ENCODE measurements around the gene NFATC1.

Gene NFATC1

DNA sequence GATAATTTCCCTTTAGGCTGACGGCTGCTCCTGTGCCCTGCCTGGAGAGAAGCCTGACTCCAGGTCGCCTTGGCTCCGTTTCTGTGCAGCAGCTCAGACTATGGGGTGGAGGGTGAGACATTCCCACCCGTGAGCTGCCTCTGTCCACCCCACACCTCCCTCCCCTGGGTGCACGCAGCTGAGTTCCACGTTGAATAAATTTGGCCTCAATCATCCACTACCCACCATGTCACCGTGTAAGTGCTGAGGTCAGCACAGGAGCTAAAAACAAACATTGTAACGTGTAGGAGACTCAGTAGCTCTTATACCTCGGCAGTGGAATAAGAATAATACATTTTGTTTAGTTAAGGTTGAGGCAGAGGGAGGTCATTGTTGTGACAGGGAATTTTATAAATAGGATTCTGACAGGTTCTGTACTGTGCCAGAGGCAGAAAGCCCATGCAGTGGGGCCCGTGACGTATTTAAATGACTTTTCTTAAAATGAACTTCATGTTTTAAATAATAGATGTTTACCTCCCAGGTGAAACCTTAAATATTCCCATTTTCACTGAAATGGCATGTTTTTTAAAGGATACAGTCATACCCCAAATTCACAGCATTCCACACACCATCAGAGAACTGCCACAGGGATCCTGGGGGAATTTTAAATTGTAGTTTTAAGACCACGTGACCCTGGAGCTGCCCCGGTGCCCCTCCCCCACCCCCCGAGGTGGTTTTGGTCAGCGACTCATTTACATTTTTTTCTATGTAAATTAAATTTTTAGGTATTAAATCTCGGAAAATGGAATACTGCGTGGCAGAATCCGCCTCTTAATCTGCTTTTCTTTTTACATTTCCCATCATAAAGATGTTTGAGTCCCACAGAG is 50.2 kb downstream of the NFATC1 start:
- no peak for DNase-seq

DNA sequence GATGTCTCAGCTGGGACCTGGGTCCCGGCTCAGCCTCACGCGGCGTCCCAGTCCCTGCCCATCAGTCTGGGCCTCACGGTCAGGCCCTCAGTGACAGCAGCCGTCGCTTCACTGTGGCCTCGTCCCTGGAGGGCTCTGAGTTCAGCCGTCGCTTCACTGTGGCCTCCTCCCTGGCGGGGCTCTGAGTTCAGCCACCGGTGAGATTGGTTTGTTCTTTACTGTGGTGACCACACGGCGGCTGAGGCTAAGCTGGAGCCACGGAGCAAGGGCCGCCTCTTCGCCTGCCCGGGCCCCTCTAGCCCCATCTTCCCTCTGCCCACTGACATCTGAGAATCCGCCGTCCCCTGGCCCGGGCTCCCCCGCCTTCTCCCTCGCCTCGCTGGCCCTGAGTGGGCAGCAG is 51.2 kb downstream of the NFATC1 start:
- DNase-seq = no peak

DNA sequence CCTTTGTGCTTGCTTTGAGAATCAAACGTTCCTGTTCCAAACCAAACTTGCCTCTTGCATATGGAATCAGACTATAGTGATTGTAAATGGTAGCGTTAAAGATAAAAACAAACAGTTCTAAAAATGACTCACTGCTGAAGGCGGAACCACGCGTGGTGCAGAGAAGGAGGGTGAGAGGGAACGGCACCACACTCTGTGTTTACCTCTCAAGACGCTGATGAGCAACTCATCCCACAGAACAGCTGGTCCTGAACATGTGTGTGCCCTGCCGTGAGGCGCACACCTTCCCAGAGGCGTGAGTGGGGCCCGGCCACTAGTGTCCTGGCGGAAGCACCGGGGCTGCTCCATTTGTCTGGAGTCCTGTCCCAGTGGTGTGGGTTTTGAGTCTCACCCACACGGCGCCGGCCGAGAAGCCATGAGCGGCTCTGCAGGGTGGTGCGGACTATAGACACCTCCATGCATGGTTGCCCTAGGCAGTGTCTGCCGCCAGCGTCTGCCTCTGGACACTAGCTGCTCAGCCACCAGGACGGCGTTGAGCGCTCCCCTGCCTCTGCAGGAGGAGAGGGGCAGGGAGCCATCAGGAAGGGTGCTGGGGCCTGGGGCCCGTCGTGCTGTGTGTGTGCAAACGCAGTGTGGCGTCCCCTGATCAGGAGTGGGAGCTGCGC is 52.1 kb downstream of the NFATC1 start:
- DNase-seq = no peak

DNA sequence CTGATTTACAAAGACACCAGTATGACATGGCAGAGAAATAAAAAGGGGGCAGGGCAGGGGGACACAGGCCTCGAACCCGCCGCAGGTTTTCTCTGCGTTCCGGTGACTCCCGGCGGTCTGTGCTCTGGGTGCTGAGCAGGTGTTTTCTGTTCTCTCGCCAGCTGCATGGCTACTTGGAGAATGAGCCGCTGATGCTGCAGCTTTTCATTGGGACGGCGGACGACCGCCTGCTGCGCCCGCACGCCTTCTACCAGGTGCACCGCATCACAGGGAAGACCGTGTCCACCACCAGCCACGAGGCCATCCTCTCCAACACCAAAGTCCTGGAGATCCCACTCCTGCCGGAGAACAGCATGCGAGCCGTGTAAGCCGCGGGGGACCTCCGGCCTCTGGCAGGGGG is 52.9 kb downstream of the NFATC1 start:
- DNase-seq = no peak

DNA sequence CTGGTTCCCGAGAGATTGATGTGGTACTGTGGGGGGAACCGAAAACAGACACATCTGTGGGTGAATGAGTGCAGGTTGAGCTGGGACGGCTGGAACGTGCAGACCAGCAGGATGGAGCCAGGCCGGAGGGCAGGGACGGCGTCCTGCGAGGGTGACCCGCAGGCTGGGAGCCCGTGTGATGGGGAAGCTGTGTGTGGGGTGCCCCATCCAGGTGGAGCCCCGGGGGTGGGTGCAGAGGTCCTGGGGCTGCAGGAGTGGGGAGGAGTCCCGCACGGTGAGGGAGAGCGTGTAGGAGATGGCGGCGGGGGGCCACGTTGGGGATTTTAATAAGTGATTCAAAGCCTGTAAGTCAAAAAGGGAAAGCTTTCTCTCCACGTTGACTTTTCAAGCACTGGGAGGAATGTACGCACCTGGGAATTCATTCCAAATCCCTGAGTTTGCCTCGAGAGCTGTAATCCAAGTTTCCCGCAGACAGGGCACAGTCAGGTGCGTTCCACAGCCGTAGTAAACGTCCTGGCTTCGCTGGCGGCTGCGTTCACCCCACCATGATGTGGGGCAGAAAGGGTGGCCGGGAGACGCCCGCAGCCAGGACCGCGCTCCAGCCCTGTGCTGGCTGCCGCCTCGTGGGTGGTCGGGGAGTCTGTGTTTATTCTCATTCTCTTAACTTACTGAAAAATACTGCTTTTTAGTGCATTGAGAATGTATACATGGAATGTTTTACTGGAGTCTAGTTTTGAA is 54.0 kb downstream of the NFATC1 start:
- DNase-seq = no peak

DNA sequence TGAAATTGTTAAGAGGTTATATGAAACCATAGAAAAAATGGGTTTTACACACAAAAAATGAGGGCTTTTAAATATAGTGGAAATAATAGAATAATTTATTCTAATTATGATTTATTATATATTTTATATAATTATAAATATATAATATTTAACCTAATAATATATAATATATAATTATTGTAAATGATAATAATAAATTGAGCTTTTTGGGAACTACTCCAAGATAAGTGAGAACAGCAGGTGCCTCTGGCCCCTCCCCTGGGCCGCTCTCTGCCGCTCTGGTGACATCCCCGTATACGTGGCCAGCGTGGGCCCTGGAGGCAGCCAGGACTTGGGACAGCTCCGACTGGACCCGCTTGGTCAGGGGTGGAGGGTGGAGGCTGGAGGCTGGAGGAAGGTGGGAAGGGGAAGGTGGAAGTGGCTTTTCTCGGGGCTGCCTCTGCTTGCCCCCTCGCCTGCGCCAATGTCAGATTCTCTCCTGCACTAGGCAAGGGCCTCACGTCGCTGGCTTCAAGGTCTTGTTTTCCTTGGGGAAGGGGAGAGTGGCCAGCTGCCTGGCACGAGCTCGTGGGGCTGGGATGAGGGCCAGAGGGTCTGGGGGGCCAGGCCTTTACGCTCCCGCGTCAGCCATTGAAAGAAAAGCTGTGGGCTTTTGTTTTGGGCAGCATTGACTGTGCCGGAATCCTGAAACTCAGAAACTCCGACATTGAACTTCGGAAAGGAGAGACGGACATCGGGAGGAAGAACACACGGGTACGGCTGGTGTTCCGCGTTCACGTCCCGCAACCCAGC is 54.8 kb downstream of the NFATC1 start:
- no peak for DNase-seq

DNA sequence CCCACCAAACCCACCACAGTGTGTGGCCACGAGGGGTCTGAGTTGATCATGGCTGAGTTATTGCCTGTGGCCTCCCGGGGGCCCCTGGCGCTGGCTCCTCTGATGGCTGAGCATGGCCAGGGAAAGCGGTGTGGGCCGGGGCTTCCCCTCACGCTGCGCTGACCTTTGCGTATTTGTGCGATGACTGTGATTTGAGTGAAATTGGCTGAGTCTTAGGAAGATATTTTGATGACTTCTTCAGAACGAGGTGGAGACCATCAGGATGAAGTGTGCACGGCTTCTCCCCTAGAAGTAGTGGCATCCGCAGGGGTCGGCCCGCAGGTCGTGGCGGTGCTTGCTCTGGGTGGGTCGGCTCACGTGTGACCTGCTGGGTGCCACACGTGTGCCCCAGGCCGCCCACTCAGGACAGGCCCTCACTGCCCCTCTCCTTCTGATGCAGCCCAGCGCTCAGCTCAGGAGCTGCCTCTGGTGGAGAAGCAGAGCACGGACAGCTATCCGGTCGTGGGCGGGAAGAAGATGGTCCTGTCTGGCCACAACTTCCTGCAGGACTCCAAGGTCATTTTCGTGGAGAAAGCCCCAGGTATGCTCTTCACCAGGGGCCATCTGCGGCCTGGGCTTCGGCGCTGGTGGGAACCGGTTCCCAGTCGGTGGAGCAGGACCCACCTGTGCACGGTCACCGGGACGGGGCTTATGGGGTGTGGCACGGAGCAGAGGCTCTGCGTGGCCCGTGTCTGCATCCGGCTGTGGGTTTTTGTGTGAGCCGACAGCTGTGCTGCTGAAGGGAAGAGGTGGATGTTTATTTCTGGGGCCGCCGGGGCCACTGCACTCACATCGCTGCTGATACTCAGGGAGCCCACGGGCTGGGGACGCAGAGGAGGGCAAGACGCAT is 55.8 kb downstream of the NFATC1 start:
- no peak for DNase-seq

DNA sequence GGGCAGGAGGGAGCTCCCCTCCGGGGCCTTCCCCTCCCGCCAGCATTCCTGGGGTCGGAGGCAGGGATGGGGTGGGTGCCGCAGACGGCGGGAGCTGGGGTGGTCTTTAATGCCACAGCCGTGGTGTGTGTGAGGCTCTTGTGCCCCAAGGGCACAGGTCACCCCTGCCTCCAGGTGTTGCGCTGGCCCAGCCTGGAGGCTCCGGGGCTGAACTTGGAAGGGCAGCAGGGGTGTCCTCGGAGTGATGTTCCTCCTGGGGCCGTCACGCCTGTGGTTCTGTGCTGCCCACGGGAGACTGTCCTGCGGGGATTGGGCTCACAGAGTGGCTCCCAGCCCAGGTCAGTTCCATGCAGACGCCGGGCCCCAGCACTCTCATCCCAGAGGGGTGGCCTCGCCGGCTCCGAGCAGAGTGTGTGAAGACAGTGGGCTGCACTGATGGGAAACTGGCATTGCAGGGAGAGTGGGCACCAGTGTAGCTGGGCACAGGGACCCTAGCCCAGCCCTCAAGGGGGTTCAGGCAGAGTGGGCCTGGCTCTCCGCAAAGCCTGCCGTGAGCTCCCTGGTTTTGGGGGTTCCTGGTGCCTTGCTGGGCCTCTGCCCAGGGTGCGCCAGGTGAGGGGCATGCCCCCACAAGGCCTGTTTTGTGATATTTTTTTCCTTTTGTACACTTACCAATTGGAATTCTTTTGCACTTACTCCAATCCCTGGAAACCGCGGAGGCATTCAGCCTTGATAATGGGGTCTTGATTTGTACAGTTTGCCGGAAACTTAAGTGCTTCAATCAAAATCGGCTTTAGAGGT is 56.7 kb downstream of the NFATC1 start:
- DNase-seq = no peak

DNA sequence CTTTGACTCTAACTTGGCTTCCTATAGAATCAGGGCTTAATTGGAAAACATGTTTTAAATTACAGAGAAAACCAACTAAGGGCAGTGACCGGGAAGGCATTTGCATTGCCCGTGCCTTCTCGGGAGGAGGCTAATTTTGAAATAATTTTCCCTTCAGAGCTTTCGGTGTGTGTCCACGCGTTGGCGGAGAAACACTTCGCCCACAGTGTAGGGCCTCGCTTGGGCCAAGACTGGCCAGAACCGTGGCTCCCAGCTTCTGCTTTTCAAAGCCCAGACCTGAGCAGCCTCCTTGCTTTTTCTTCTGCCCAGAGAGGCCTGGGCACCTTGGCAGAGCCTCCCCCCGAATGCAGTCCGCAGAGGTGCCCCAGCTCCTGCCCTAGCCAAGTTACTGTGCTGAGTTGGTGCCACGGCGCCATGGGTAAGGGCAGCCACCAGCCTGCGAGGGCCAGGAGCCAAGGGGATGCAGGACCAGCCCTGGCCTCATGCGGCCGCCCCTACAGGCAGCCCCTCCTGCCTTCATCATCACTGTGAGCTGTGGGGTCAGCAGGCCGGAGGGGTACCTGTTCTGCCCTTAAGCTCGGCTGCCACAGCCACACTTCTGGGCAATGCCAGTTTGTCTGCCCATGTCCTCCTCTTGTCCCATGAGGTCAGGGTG is 57.4 kb downstream of the NFATC1 start:
- DNase-seq = no peak

DNA sequence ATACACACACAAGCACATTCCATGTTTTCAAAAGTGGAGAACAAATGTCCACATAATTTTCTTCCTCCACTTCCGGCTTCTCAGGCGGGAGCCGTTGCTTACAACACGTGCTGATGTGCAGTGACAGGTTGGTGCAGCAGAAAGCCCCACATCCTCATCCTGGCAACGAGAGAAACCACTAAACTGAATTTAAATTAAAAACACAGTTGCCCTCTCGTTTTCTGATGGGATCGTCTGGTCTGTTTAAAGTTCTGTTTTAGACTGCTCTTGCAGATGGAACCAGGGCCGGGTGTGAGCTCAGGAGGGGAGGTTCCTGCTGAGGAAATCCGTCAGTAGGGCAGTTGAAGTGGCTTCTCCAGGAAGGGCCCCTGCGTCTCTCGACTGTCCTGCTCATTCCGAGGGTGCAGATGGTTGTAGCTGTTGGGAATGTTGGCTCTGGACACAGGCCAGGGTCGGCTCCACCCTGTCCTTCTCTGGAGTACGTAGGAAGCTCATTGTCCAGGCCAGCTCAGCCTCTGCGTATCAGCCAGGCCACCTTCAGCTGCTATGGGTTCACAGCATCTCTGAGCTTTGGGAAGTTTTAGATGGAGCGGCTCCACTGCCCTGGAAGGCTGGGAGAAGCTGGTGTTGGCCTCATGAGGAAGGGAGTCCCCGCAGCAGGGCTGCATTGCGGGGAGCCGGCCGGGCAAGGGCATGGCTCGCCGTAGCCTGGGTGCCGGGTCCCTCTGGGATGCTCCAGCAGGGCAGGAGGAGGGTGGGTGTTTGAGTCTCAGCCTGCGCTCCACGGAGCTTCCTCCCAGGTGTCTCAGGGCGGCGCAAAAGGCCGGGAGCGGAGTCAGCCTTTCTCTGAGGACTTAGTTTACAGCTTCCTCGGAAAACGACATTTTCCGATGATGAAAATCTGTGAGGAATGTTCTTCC is 58.3 kb downstream of the NFATC1 start:
- no peak for DNase-seq

DNA sequence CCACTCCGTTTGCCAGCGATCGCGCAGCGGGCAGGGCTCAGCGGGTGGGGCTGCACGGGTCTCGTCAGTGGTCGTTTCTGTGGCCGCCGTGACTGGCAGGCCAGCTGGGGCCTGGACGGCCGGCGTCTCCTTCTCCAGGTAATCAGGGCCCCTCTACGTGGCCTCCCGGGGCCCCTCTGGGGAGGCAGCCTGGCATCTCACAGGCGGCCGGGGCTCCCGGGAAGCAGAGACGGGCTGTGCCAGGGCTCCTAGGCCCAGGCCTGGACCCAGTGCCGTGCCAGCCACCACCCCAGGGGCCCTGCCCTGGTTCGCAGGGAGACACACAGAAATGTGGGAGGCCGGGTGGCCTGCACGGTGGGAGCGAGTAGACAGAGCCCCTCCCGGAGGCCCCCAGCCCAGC is 59.5 kb downstream of the NFATC1 start:
- DNase-seq = no peak

DNA sequence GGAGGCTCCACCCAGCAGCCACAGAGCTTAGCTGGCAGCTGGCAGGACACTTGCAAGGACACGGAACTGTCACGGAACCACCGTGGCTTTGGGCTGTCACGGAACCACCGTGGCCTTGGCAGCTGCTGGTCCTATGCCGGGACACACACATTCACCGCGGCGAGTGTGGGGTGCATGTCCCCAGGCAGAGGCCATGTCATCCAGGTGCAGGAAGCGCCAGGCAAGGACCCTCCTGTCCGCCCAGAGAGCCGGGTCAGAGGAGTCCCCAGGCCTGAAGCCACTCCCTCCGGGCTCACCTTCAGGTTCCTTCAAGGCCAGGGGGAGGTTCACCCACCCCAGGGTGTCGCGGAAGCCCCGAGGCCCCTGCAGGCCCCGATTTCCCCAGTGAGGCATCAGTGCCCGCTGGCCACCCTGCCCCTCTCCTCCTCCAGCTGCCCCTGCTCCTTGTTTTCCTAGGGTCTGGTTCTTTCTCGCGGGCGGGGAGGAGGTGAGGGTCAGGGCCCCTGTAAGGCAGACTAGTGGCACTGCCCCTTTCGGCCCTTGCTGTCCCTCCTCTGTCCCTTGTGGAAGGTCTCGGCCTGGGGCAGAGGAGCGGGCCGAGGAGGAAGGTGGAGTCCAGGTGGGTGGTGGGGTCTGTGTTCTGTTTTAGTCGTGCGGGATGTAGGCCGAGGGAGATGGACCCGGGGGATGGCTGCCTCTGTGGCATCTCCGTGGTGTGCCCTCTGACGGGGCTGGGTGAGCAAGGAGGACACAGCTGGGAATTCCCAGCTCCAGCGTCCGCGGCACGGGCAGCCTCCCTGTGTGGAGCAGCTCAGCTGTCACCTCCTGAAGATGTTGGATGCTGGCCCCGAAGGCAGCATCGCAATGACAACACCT is 60.6 kb downstream of the NFATC1 start:
- DNase-seq = no peak

DNA sequence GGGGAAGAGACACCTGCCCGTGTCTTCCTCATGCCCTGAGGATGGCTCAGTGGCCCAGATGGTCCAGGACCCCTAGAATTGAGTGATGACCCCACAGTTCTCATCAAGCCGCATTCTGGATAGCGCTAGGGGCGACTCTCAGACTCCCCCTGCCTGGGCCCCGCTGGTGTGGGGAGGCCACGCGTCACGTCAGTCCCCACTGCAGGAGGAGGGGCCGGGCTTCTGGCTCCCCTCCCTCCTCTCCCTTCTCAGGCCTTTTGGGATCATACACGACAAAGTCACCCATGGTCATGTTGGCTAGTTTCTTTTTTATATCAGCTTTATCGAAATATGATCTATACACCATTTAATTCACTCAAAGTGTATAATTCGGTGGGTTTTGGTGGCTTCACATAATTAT is 61.5 kb downstream of the NFATC1 start:
- no peak for DNase-seq

DNA sequence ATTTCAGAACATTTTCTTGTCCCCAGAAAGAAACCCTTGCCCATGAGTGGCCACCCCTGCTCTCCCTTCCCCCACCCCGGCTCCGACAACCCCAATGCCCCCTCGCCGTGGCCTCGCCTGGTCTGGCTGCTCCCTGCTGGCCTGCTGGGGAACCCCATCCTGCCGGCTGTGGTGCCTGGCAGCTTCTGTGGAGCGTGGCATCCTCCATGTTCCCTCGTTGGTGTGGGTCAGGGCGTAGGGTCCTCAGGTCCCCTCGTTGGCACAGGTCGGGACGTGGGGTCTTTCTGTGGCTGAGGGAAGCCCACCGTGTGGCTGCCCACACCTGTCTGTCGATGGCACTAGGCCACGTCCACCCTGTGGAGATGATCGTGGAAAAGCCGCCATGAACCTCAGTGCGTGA is 61.9 kb downstream of the NFATC1 start:
- DNase-seq = no peak

DNA sequence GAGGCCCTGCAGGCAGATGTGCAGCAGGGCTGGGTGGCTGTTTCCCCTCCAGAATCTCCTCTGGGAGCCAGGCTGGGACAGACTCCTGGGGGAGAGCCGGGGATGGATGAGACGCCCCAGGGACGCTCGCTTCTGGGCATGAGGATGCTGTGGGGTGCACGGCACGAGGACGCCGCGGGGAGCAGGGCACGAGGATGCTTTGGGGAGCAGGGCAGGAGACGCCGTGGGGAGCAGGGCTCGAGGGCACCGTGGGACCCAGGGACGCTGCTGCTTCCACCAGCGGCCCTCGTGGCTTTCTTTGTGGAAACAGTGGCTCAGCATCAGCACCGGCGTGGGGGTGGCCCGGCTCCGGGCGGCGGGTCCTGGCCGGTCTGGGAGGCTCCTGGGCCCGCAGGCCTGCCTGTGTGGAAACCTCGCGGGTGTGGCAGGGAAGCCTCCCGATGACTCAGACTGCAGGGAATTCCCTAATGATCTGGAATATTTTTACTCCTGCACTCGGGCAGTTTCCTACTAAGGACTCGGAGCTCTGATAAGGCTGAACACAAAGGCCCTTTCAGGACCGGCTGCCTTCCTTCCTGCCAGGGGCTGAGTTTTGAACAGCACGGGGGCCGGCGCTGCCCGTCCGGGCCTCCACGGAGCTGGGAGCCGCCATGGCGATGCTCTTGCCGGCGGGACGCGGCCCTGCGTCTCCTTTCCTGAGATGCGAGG is 62.6 kb downstream of the NFATC1 start:
- no peak for DNase-seq

DNA sequence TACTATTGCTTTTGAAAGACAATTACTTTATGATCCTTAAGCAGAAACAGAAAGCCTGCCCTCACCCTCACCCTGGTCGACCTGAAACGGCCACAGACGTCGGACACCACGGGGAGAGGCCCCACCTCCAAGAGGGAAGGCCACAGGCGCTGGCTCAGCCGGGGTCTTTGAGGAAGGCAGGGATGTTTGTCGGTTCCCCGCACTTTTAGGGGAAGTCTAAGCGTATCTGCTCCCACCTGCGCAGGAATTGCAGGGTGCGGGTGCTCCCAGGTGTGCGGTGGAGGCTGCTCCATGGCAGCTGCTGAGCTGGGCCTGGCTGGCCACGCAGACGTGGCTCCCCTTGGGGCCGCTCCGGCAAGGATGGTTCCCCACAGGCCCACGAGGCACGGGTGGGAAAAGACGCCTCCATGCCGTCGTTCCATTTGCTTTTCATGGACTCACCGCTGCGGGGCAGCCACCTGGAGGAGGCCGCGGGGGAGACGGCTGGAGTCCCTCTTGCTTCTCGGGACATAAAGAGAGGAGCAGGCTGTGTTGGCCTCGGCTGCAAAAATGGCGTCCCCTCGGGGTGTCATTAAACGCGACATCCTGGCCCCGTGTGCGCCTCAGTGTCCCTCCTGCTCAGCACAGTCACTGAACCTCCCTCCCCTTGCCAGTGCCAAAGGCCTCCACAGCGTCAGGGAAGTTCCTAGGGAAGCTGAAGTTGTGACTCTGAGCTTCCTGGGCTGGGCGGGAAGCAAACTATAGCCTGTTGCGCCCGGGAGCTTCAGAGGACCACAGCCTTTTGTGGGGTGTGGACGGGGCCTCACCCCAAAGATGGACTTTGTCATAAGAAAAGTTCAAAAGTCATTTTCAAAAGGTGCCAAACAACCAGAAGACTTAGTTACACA is 63.4 kb downstream of the NFATC1 start:
- DNase-seq = no peak
